Pancreas (tissue), 10 donors: Measurements from ENCODE around the gene TTC33. TPM values are rescaled to one million over a fixed set of nuclear protein-coding genes. Genes with fewer than 3 reads are reported as not detected.
A peak's percentile ranks its signal among the peaks of the same experiment; 100 is the strongest.

Source experiments
- ATAC-seq, 4 donors: fragments of 200-7000 bp; cut with Tn5 transposase; one replicate each; pipeline versions ENCODE4 v1.8.0 to v1.9.1; 2020; ENCODE audit warnings: mild to moderate bottlenecking in 4 of 4, moderate library complexity in 4 of 4
- DNase-seq, 6 donors: peaks; one replicate each; pipeline ENCODE4 v3.0.0-alpha.2; 2020
- FAIRE-seq: peaks from 2 replicates; lab custom pipeline; 2012; peaks lifted over from hg19 to GRCh38; lab: Jason Lieb, UNC
- H3K27ac ChIP-seq, 4 donors: fragments of 200-600 bp; sonication (generic); 1 replicate in 3 of 4; 2 replicates in 1 of 4; pipeline versions ENCODE4 v1.5.0 to v1.8.0; 2020
- H3K27me3 ChIP-seq, 4 donors: fragments of 200-600 bp; one replicate each; pipeline ENCODE4 v1.8.0; 2021
- H3K36me3 ChIP-seq, 3 donors: fragments of 200-600 bp; sonication (generic) in 1 of 3; one replicate each; pipeline versions ENCODE4 v1.5.0 to v1.8.0; 2020 to 2021
- H3K4me1 ChIP-seq, 3 donors: fragments of 200-600 bp; one replicate each; pipeline ENCODE4 v1.8.0; 2021
- H3K4me3 ChIP-seq, 4 donors: fragments of 200-600 bp; sonication (generic) in 2 of 4; one replicate each; pipeline versions ENCODE4 v1.5.0 to v1.8.0; 2020 to 2021
- H3K9me3 ChIP-seq, 4 donors: fragments of 200-600 bp; one replicate each; pipeline ENCODE4 v1.8.0; 2021
- CTCF ChIP-seq, 4 donors: fragments of 200-600 bp; sonication (generic) in 3 of 4; IDR thresholded peaks; one replicate each; pipeline versions ENCODE4 v1.5.0 to v1.8.0; 2021; ENCODE audit warnings: antibody characterized with exemption in 4 of 4
- WGBS, 2 donors: extraction: QIAGEN DNeasy Blood & Tissue Kit; methylation state at CpG; one replicate each; pipeline ENCODE4 v1.1.7; 2013; 5-methylcytosine and 5-hydroxymethylcytosine counted together
- intact Hi-C, 3 donors: fragments of 100-400 bp; cut with DNase I; formaldehyde crosslinking; loops; one replicate each; pipeline versions ENCODE4 v1.11.1 to v1.14.2; 2022
- polyA plus RNA-seq, 2 donors: library from polyadenylated mRNA; stranded (reverse); fragments of 200-250 nt; gene quantifications; one replicate each; pipeline ENCODE4 v1.2.3, GENCODE V29; 2013
- total RNA-seq, 6 donors: library from RNA; stranded (reverse); fragmentation: NEBNext Ultra II Directional in 4 of 6; extraction: Animal tissue kit (Norgen Biotek cat#: 25700) in 4 of 6; gene quantifications; one replicate each; pipeline versions ENCODE4 v1.2.1 to v1.2.4, GENCODE V29; 2021 to 2023
- donor health status: healthy with polysubstance abuse.
- donor health status: DM: no; HTN: no; CAD: no; lungs with moderate emphysema.
- donor health status: DM: no; HTN: no; CAD: no.
- donor health status: control.
- donor health status: control.
- donor health status: Bipolar disorder and iron deficiency.
- donor health status: DM: yes; HTN: yes; CAD: no.
- donor health status: DM: no; HTN: no; CAD: no.
- donor health status: DM: no; HTN: no; CAD: no.
- donor health status: DM: yes; HTN: yes; CAD: no.

TTC33 gene
- total and polyA plus RNA-seq, 8 donors = 3.0 to 8.7 (median 5.5) TPM

- ATAC-seq (peak in 2 of 4 donors; percentile 36 to 46), DNase-seq (no peak), FAIRE-seq (no peak)
- peaks cover 0 to 8% (median 0%) of the 10 kb centered on the region in 3 donors for H3K36me3 ChIP-seq
- no peak overlapping the region for H3K27ac ChIP-seq
- TF ChIP-seq CTCF (IDR thresholded peaks at IDR 0.05) = no peak
- WGBS, 2 donors = 85% methylated on average over 1 of the region's 1 CpG
- intact Hi-C loops = no loop called here
- H3K4me3 ChIP-seq = no peak overlapping the region
- H3K27me3 ChIP-seq = no peaks in the 10 kb centered on the region
- H3K4me1 ChIP-seq = peaks cover 0 to 22% (median 0%) of the 10 kb centered on the region in 3 donors
- H3K9me3 ChIP-seq = no peaks in the 10 kb centered on the region
These were observed 18.9 kb upstream of the TTC33 start for GRCh38 chr5:40774623-40775022.

- WGBS, 2 donors = 92 to 93% methylated on average over 5 of the region's 5 CpGs
- Histone ChIP-seq H3K36me3 (peaks cover 0 to 30% (median 3%) of the 10 kb centered on the region in 3 donors), H3K9me3 (no peaks in the 10 kb centered on the region), H3K4me1 (peaks cover 0 to 11% (median 0%) of the 10 kb centered on the region in 3 donors), H3K27ac (no peak overlapping the region), H3K4me3 (no peak overlapping the region), H3K27me3 (no peaks in the 10 kb centered on the region)
- no peak for TF ChIP-seq CTCF (IDR thresholded peaks at IDR 0.05)
- DNase-seq (no peak), FAIRE-seq (no peak), ATAC-seq (no peak)
- intact Hi-C loops = no loop called here
These were observed 15.0 kb upstream of the TTC33 start for GRCh38 chr5:40770764-40771163.

- FAIRE-seq = no peak
- intact Hi-C loops = no loop called here
- H3K36me3 ChIP-seq = peaks cover 0 to 36% (median 13%) of the 10 kb centered on the region in 3 donors
- H3K27me3 ChIP-seq = no peaks in the 10 kb centered on the region
- H3K4me1 ChIP-seq = no peaks in the 10 kb centered on the region
- no peak overlapping the region for H3K27ac ChIP-seq
- ATAC-seq = no peak
- WGBS, 2 donors = 88 to 89% methylated on average over 2 of the region's 2 CpGs
- no peak overlapping the region for H3K4me3 ChIP-seq
- H3K9me3 ChIP-seq = no peaks in the 10 kb centered on the region
- TF ChIP-seq CTCF (IDR thresholded peaks at IDR 0.05) = no peak
- no peak for DNase-seq
These were observed 6.9 kb upstream of the TTC33 start for GRCh38 chr5:40762705-40763104.

GRCh38 chr5:40757400-40757799 lies 1.6 kb upstream of the TTC33 start:
- Histone ChIP-seq H3K4me1 (peaks cover 0 to 6% (median 5%) of the 10 kb centered on the region in 3 donors), H3K27me3 (no peaks in the 10 kb centered on the region), H3K27ac (no peak overlapping the region), H3K9me3 (no peaks in the 10 kb centered on the region), H3K36me3 (peaks cover 0 to 4% (median 0%) of the 10 kb centered on the region in 3 donors), H3K4me3 (no peak overlapping the region)
- no peak for TF ChIP-seq CTCF (IDR thresholded peaks at IDR 0.05)
- intact Hi-C loops = loop anchor here in 1 of 3 donors (10.0 kb wide), 1 partner anchor 117 kb away; no protein-coding TSS in a partner anchor
- ATAC-seq (no peak), FAIRE-seq (no peak), DNase-seq (no peak)
- WGBS, 2 donors = 97 to 99% methylated on average over 2 of the region's 2 CpGs

- intact Hi-C loops = loop anchor here in 1 of 3 donors (10.0 kb wide), 1 partner anchor 120 kb away; no protein-coding TSS in a partner anchor
- peak in 3 of 4 donors; percentile 7 to 36 (median 10) for TF ChIP-seq CTCF (IDR thresholded peaks at IDR 0.05)
- Histone ChIP-seq H3K4me3 (peak overlapping the region; percentile 66 to 88 (median 80)), H3K9me3 (no peaks in the 10 kb centered on the region), H3K27ac (peak overlapping the region; percentile 70 to 94 (median 83)), H3K27me3 (no peaks in the 10 kb centered on the region), H3K36me3 (no peaks in the 10 kb centered on the region), H3K4me1 (peaks cover 0 to 6% (median 5%) of the 10 kb centered on the region in 3 donors)
- FAIRE-seq (peak; percentile 83), ATAC-seq (peak; percentile 85 to 95 (median 88)), DNase-seq (peak; percentile 55 to 71 (median 62))
- 0% methylated on average over 11 of the region's 11 CpGs for WGBS, 2 donors
These were observed 711 bp downstream of the TTC33 start for GRCh38 chr5:40755093-40755406.
